A549 (cell line): ENCODE measurements around the gene UBC.
A peak's percentile ranks its signal among the peaks of the same experiment; 100 is the strongest.

Experiments used
- CEBPB ChIP-seq, 2 experiments: fragments of >200 bp in 1 of 2; sonication (Bioruptor Twin) in 1 of 2; formaldehyde crosslinking in 1 of 2; IDR thresholded peaks; 2 replicates each; pipeline ENCODE4 v1.6.1; 2012 to 2016
- CHD2 ChIP-seq: fragments of 150-350 bp; IDR thresholded peaks from 2 replicates; pipeline ENCODE4 v1.6.1; 2014; ENCODE audit warnings: low read length; ENCODE audit not compliant: partially characterized antibody
- EP300 ChIP-seq, 2 experiments: fragments of >200 bp; sonication (Bioruptor Twin); formaldehyde crosslinking; IDR thresholded peaks; 2 replicates in 1 of 2; 3 replicates in 1 of 2; pipeline ENCODE4 v1.6.1; 2016 to 2017
- KDM1A ChIP-seq: fragments of 200-600 bp; sonication (generic); IDR thresholded peaks from 2 replicates; pipeline ENCODE4 v1.6.1; 2016; ENCODE audit warnings: low read depth, mild to moderate bottlenecking
- MYC ChIP-seq: IDR thresholded peaks from 2 replicates; pipeline ENCODE4 v1.6.1; 2012; ENCODE audit warnings: mild to moderate bottlenecking, inconsistent platforms, low read length, improper control_type of control experiment, borderline replicate concordance
- POLR2A ChIP-seq: IDR thresholded peaks from 2 replicates; pipeline ENCODE4 v1.6.1; 2012; ENCODE audit warnings: mild to moderate bottlenecking, low read length
- RAD21 ChIP-seq, 2 experiments: fragments of >200 bp in 1 of 2; sonication (Bioruptor Twin) in 1 of 2; formaldehyde crosslinking in 1 of 2; IDR thresholded peaks in 1 of 2; conservative IDR thresholded peaks in 1 of 2; 2 replicates in 1 of 2; 3 replicates in 1 of 2; pipeline ENCODE4 v1.6.1; 2012 to 2018; ENCODE audit warnings: inconsistent platforms in 1 of 2
- RFX5 ChIP-seq: fragments of 450-650 bp; IDR thresholded peaks from 2 replicates; pipeline ENCODE4 v1.7.1; 2014; ENCODE audit warnings: antibody characterized with exemption, mild to moderate bottlenecking, moderate library complexity
- USF2 ChIP-seq: fragments of 450-650 bp; IDR thresholded peaks from 2 replicates; pipeline ENCODE4 v1.6.1; 2014; ENCODE audit warnings: antibody characterized with exemption
- TF ChIP-seq, protein P1 (sequence below): fragments of >200 bp; sonication (Bioruptor Twin); formaldehyde crosslinking; IDR thresholded peaks from 3 replicates; pipeline ENCODE4 v1.5.1; 2016
- TF ChIP-seq, protein P2 (sequence below): fragments of 250-450 bp; sonication (Bioruptor Pico); IDR thresholded peaks from 2 replicates; pipeline ENCODE4 v1.5.0; 2021; ENCODE audit warnings: mild to moderate bottlenecking, moderate library complexity, borderline replicate concordance
- TF ChIP-seq, protein P3 (sequence below): fragments of 150-350 bp; IDR thresholded peaks from 2 replicates; pipeline ENCODE4 v1.6.1; 2014; ENCODE audit warnings: low read depth, mild to moderate bottlenecking, low read length
- TF ChIP-seq, protein P4 (sequence below): IDR thresholded peaks from 2 replicates; pipeline ENCODE4 v1.6.1; 2012

GRCh38 chr12:124878795-124879516 is 35.5 kb downstream of the UBC start:
- TF ChIP-seq, protein P1, sequence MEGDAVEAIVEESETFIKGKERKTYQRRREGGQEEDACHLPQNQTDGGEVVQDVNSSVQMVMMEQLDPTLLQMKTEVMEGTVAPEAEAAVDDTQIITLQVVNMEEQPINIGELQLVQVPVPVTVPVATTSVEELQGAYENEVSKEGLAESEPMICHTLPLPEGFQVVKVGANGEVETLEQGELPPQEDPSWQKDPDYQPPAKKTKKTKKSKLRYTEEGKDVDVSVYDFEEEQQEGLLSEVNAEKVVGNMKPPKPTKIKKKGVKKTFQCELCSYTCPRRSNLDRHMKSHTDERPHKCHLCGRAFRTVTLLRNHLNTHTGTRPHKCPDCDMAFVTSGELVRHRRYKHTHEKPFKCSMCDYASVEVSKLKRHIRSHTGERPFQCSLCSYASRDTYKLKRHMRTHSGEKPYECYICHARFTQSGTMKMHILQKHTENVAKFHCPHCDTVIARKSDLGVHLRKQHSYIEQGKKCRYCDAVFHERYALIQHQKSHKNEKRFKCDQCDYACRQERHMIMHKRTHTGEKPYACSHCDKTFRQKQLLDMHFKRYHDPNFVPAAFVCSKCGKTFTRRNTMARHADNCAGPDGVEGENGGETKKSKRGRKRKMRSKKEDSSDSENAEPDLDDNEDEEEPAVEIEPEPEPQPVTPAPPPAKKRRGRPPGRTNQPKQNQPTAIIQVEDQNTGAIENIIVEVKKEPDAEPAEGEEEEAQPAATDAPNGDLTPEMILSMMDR: no peak
- TF ChIP-seq, protein P2, sequence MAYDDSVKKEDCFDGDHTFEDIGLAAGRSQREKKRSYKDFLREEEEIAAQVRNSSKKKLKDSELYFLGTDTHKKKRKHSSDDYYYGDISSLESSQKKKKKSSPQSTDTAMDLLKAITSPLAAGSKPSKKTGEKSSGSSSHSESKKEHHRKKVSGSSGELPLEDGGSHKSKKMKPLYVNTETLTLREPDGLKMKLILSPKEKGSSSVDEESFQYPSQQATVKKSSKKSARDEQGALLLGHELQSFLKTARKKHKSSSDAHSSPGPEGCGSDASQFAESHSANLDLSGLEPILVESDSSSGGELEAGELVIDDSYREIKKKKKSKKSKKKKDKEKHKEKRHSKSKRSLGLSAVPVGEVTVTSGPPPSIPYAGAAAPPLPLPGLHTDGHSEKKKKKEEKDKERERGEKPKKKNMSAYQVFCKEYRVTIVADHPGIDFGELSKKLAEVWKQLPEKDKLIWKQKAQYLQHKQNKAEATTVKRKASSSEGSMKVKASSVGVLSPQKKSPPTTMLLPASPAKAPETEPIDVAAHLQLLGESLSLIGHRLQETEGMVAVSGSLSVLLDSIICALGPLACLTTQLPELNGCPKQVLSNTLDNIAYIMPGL (CRISPR knock-in tag): no peak
- TF ChIP-seq CHD2 (no peak), POLR2A (no peak), MYC (no peak), USF2 (no peak), RAD21 (conservative IDR thresholded peaks at IDR 0.05 in 1 of 2, IDR thresholded peaks at IDR 0.05 in 1 of 2) (no peak), EP300 (IDR thresholded peaks at IDR 0.05) (no peak), RFX5 (no peak), CEBPB (IDR thresholded peaks at IDR 0.05) (no peak), KDM1A (peak; percentile 21; the same call in 1 of the 2 replicates)
- TF ChIP-seq, protein P3, sequence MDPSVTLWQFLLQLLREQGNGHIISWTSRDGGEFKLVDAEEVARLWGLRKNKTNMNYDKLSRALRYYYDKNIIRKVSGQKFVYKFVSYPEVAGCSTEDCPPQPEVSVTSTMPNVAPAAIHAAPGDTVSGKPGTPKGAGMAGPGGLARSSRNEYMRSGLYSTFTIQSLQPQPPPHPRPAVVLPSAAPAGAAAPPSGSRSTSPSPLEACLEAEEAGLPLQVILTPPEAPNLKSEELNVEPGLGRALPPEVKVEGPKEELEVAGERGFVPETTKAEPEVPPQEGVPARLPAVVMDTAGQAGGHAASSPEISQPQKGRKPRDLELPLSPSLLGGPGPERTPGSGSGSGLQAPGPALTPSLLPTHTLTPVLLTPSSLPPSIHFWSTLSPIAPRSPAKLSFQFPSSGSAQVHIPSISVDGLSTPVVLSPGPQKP: no peak
- TF ChIP-seq, protein P4, sequence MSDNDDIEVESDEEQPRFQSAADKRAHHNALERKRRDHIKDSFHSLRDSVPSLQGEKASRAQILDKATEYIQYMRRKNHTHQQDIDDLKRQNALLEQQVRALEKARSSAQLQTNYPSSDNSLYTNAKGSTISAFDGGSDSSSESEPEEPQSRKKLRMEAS: no peak
